K562 (cell line): Measurements from ENCODE around the gene TIMP2. TPM values are rescaled to one million over a fixed set of nuclear protein-coding genes. Genes with fewer than 3 reads are reported as not detected.

ENCODE experiments used
- FOXP4 ChIP-seq: sonication (generic); formaldehyde crosslinking; IDR thresholded peaks from 2 replicates; pipeline ENCODE4 v1.8.0; 2022; ENCODE audit warnings: mild to moderate bottlenecking, missing genetic modification reagents, borderline replicate concordance
- HCFC1 ChIP-seq: IDR thresholded peaks from 2 replicates; pipeline ENCODE4 v1.6.1; 2012; ENCODE audit warnings: low read depth, low read length, improper control_type of control experiment
- RERE ChIP-seq: sonication (generic); formaldehyde crosslinking; IDR thresholded peaks from 2 replicates; pipeline ENCODE4 v1.8.0; 2023; ENCODE audit warnings: missing genetic modification reagents, mild to moderate bottlenecking, borderline replicate concordance
- SPI1 ChIP-seq: IDR thresholded peaks from 2 replicates; pipeline ENCODE4 v1.6.1; 2011; ENCODE audit warnings: low read depth, low read length, control low read depth, borderline replicate concordance
- ZBTB40 ChIP-seq, 2 experiments: fragments of 450-650 bp in 1 of 2; sonication (generic) in 1 of 2; formaldehyde crosslinking in 1 of 2; IDR thresholded peaks; 2 replicates each; pipeline versions ENCODE4 v1.7.1 to v1.9.0; 2016 to 2022; ENCODE audit warnings: inconsistent platforms in 1 of 2, mild to moderate bottlenecking in 1 of 2, missing genetic modification reagents in 1 of 2
- ZNF551 ChIP-seq: fragments of 250-450 bp; sonication (Bioruptor Pico); IDR thresholded peaks from 2 replicates; pipeline ENCODE4 v1.5.0; 2021; ENCODE audit warnings: mild to moderate bottlenecking, moderate library complexity
- polyA plus RNA-seq, 8 experiments: library from polyadenylated mRNA; depleted of rRNA in 4 of 8; stranded (reverse) in 5 of 8; unstranded in 3 of 8; fragments of >200 nt; fragmentation: Nextera tagmentation in 2 of 8; fragmentation: Illumina TruSeq in 1 of 8; extraction: Ambion mirVana in 2 of 8; extraction: Trizol in 1 of 8; gene quantifications; 2 replicates each; pipeline versions ENCODE4 v1.2.1 to v1.2.3, GENCODE V29; 2011 to 2014; ENCODE audit warnings: inconsistent platforms in 1 of 8, missing spikeins in 1 of 8
- total RNA-seq, 7 experiments: library from RNA; depleted of rRNA in 6 of 7; stranded (reverse); fragments of >200 nt in 6 of 7; fragmentation: Illumina TruSeq in 2 of 7; extraction: Trizol in 2 of 7; gene quantifications; 2 replicates each; pipeline versions ENCODE4 v1.2.1 to v1.2.3, GENCODE V29; 2011 to 2021; ENCODE audit warnings: low replicate concordance in 1 of 7

TIMP2 gene
- total and polyA plus RNA-seq, 9 of the 15 experiments (the other 6 are each of a cell fraction or from before 2014, with no cell fraction given): 0.55 TPM; not detected in 8

- TF ChIP-seq ZBTB40 (IDR thresholded peaks at IDR 0.05) (0 out of 2 replicates have a peak, but pooled peaks have one; percentile 22), ZBTB40 (CRISPR knock-in tag; IDR thresholded peaks at IDR 0.05) (no peak), SPI1 (no peak), ZNF551 (CRISPR knock-in tag) (no peak), RERE (CRISPR knock-in tag) (no peak), HCFC1 (no peak), FOXP4 (CRISPR knock-in tag) (no peak; the same call in 1 of the 2 replicates)
Measured at GRCh38 chr17:78839762-78840529, 85.2 kb downstream of the TIMP2 start (continued).
